ENCODE data around the gene SHOC2.

- TF ChIP-seq EP300 (IDR thresholded peaks at IDR 0.05; ENCODE audit: borderline replicate concordance in 1 of 2, low read depth in 1 of 2, low read length in 1 of 2) (no peak), RFX5 (IDR thresholded peaks at IDR 0.05; ENCODE audit: low read length) (no peak)
Measured at GRCh38 chr10:110883924-110884323, 35.5 kb upstream of the SHOC2 start.

Data from SK-N-SH (cell line).